Endothelial cell of umbilical vein (primary cell): ENCODE measurements around the gene DIDO1.

Experiments used
- CTCF ChIP-seq, 2 donors: IDR thresholded peaks; 1 replicate in 1 of 2; 2 replicates in 1 of 2; pipeline ENCODE4 v1.5.1; 2011; ENCODE audit warnings: low read length in 2 of 2, mild to moderate bottlenecking in 2 of 2, moderate library complexity in 2 of 2, control low read depth in 1 of 2, inconsistent platforms in 1 of 2, low read depth in 1 of 2; ENCODE audit not compliant: insufficient read depth in 1 of 2; ENCODE audit errors: extremely low read depth in 1 of 2
- POLR2A ChIP-seq: IDR thresholded peaks from 2 replicates; pipeline ENCODE4 v1.6.1; 2012; ENCODE audit warnings: low read depth, mild to moderate bottlenecking, control low read depth, low read length

- TF ChIP-seq CTCF (IDR thresholded peaks at IDR 0.05; ENCODE audit: extremely low read depth in 1 of 2, insufficient read depth in 1 of 2, low read depth in 1 of 2, low read length in 2 of 2) (no peak), POLR2A (no peak)
Observed at GRCh38 chr20:62925420-62926228, 681 bp downstream of the DIDO1 start.
